ENCODE data around the gene C16orf96. TPM values are rescaled to one million over a fixed set of nuclear protein-coding genes. Genes with fewer than 3 reads are reported as not detected.

Gene C16orf96
- total RNA-seq, 1 donor from 2014 or later: not detected

- DNase-seq: no peak
Measured at GRCh38 chr16:4601864-4602186, 45.7 kb downstream of the C16orf96 start.

- no peak for DNase-seq
Measured at GRCh38 chr16:4602331-4602730, 46.2 kb downstream of the C16orf96 start.

GRCh38 chr16:4603624-4604170, 47.6 kb downstream of the C16orf96 start:
- DNase-seq: no peak

- no peak for DNase-seq
Measured at GRCh38 chr16:4604401-4604800, 48.3 kb downstream of the C16orf96 start.

GRCh38 chr16:4606354-4606753, 50.2 kb downstream of the C16orf96 start:
- no peak for DNase-seq

- no peak for DNase-seq
Measured at GRCh38 chr16:4607841-4608703, 51.9 kb downstream of the C16orf96 start.

GRCh38 chr16:4608704-4608980, 52.5 kb downstream of the C16orf96 start:
- DNase-seq: no peak

GRCh38 chr16:4609200-4610010, 53.3 kb downstream of the C16orf96 start:
- no peak for DNase-seq

GRCh38 chr16:4610011-4611005, 54.2 kb downstream of the C16orf96 start:
- DNase-seq: no peak

- no peak for DNase-seq
Measured at GRCh38 chr16:4611337-4612021, 55.3 kb downstream of the C16orf96 start.

GRCh38 chr16:4612474-4612931, 56.4 kb downstream of the C16orf96 start:
- no peak for DNase-seq

- DNase-seq: no peak
Measured at GRCh38 chr16:4612977-4613635, 57.0 kb downstream of the C16orf96 start.

- peak; percentile 64 for DNase-seq
Measured at GRCh38 chr16:4613636-4614570, 57.8 kb downstream of the C16orf96 start.

- DNase-seq: peak; percentile 90
Measured at GRCh38 chr16:4614571-4615383, 58.6 kb downstream of the C16orf96 start, which contains the start of gene UBALD1. TSS of gene UBALD1 (minus strand) at chr16:4614888. CDS start at chr16:4614797, 91 bp downstream.

- no peak for DNase-seq
Measured at GRCh38 chr16:4615384-4616046, 59.4 kb downstream of the C16orf96 start.

GRCh38 chr16:4616047-4616811, 60.1 kb downstream of the C16orf96 start:
- DNase-seq: peak; percentile 100

- DNase-seq: no peak
Measured at GRCh38 chr16:4617880-4618279, 61.7 kb downstream of the C16orf96 start.

Data from dermis blood vessel endothelial cell (primary cell).